Measurements from ENCODE around the gene CSRP1.

Gene CSRP1

DNA sequence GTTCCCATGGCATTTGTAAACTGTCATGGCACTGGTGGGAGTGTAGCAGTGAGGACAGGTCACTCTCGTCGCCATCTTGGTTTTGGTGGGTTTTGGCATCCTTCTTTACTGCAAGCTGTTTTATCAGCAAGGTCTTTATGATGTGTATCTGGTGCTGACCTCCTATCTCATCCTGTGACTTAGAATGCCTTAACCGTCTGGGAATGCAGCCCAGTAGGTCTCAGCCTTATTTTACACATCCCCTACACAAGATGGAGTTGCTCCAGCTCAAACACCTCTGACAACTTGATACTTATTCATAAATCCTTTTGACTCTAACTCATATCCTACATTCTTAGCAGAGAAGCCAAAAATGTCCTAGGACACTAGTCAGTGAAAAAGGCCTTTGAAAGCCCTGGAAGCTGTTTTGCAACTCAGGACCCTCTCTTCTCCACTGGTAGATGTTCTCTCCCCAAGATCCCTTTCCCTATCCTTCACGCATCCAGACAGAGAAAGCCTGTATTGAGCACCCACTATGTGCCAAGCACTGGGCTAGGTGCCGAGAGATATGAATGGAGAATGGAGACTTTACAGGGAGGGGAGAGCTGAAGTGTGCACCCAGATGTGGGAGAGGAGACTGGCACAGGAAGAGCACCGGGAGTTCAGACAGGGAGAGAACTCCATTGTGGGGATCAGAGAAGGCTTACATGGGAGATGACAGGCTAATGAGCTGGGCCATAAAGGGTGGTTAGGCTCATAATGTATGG lies 6.7 kb upstream of the CSRP1 start:
- no peak for DNase-seq (ENCODE audit: low read depth in 3 of 3, low spot score in 1 of 3)

DNA sequence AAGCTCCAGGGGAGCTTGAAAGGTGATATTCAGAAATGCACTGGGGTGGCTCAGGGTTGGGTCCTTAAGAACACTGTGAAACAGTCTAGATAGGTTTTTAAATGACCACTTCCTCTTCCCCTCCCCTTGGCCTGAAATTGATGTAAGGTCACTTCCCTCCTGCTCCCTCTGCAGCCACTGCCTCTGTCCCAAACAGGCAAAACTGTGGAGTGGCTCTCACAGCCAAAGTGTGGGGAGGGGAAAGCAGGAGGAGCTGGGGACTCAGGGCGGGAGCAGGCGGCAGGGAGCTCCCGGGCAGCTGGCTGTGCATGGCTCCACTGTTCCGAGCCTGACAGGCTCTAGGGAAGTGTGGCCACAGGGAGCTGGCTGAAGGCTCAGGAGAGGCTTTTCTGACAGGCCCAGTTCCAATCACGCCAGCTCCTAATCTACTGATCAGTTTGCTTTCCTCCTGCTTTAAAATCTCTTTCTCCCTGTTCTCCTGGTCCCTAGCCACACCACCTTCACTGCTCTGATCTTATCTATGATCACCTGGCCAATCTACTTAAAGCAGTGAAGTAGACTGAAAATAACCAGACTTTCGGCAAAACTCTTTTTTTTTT lies 5.1 kb upstream of the CSRP1 start:
- no peak for DNase-seq (ENCODE audit: low read depth in 3 of 3, low spot score in 1 of 3)

DNA sequence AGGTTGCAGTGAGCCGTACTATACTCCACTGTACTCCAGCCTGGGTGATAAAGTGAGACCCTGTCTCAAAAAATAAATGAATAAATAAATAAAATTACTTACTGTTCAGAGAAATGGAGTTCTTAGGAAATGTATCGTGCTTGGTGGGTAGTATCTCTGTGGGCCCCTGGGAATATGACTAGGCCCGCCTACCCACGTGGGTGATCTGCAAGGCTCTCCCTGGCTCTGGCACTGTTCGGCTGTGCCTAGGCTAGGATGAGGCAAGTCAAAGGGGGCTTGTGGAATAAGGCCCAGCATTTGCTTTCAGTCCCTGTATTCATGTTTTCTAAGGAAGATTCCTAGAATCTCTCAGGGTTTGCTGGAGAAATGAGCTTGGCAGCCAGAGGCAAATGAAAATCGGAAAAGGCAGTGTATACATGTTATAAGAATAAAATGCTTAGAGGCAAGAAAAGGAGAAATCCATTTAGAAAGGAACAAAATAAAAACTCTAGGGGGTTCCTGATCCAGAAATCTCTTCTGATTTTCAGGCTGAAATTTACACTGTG lies 4.5 kb upstream of the CSRP1 start:
- no peak for DNase-seq (ENCODE audit: low read depth in 3 of 3, low spot score in 1 of 3)

DNA sequence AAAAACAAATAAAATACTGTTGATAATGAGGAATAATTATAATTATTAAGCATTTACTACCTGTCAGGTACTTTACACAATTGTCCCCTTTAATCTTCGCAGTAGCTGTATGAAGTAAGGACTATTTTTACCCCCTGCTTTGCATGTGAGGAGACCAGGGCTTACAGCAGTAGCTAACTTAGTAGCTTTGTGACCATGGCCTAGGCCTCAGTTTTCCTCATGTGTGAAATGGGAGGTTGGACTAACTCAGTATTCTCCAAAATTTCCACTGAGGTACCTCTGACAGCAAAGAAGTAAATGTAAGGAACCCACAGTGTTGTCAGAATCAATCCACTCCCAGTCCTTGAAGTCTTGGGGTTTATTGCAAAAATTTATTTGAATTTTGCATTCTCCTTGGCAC lies 3.8 kb upstream of the CSRP1 start:
- DNase-seq (ENCODE audit: low read depth in 3 of 3, low spot score in 1 of 3) = no peak

DNA sequence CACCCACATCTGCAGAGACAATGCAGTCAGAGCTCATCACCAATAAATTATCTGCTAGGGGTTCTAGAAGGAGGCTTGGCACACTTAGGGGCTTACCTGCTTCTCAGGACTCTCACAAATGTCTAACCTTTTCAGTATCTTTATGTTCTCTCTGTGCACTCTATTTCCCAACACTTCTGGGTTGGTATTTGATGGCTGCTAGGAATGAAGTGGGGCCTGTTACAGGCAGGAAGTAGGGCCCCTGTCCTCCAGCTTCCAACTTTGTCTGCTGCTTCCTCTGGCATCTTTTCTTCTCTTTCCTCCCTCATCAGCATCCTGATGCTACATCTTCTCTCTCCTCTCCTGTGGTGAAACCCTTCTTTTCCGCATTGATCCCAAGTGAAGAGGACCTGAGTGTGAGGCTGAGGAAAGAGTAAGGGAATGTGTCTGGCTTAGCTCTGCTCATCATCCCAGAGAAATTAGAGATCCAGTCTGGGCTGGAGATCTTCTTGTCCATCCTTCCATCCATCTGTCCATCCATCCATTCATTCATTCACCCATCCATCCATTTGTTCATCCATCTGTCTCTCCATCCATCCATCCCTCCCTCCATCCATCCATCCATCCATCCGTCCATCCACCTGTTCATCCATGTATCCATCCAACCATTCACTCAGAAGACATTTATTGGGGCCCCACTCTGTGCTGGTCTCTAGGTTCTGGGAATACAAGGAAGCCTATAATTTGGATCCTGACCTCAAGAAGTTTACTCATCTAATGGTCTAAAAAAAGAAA lies 2.9 kb upstream of the CSRP1 start:
- no peak for DNase-seq (ENCODE audit: low read depth in 3 of 3, low spot score in 1 of 3)

DNA sequence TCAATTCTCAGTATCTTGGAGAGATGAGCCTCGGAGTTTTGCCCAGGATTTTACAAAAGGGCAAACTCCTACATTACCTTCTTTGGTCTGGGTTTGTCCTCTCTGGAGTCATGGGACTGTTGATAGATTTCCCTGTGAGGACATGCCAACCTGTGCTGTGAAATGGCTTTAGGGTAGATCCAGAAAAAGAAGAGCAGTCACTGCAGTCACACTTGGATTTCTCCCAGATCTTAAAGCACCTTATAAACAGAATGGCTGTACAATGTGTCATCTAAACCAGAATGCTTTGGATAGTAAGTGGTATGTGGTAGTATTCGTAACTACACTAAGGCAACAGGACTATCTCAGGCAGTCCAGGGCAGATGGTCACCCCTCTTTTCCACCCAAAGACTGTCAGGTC lies 1.9 kb upstream of the CSRP1 start:
- DNase-seq (ENCODE audit: low read depth in 3 of 3, low spot score in 1 of 3) = no peak

DNA sequence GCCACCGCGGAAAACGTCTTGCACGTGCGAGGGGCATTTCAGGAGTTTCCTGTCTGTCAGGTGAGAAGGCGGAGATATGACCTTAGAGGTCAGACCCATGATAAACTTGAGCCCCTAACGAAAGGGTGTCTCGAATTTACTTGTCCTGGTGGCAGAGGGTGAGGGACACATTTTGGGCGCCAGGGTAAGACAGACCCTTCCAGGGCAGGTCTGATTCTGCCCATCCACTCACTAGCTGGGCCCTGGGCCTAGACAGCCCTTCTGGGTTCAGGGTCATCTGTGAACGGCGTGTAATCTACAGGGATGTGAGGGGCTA lies 395 bp upstream of the CSRP1 start:
- DNase-seq (ENCODE audit: low read depth in 3 of 3, low spot score in 1 of 3) = no peak

DNA sequence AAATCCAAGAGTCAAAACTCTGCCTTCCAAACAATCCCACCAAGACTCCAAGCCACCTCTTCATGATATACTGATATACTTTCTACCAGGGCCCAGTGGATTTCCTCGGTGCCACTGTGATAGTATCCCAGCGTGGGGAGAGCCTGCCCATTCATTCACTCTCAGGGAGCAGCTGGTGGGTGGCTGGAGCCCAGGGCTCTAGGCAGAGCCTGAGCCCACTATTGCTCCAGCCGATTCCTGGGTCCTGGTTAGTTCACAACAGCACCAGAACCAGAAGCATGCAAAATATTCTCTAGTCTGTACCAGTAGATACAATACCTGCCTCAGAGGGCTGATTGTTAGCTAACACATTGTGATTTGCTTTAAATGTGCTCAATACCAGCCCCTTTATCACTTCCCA lies 831 bp downstream of the CSRP1 start:
- no peak for DNase-seq (ENCODE audit: low read depth in 3 of 3, low spot score in 1 of 3)

DNA sequence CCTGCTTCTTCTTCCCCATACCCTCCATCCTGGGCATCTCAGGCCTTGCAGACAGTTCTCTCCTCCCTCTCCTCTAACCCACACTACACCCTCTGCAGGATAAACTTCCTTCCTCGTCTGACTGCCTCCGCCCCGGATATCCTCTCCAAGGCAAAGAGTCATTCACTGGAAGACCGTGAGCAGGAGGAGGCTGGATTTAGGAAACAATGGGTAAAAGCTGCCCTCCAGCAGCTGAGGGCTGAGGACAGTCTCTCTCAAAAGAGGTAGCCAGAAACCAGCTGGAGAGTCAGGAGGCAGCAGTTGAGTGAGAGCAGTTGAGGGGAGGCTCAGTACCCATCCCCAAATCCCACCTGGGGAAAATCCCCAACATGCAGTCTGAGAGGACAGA lies 1.4 kb downstream of the CSRP1 start:
- no peak for DNase-seq (ENCODE audit: low read depth in 3 of 3, low spot score in 1 of 3)

DNA sequence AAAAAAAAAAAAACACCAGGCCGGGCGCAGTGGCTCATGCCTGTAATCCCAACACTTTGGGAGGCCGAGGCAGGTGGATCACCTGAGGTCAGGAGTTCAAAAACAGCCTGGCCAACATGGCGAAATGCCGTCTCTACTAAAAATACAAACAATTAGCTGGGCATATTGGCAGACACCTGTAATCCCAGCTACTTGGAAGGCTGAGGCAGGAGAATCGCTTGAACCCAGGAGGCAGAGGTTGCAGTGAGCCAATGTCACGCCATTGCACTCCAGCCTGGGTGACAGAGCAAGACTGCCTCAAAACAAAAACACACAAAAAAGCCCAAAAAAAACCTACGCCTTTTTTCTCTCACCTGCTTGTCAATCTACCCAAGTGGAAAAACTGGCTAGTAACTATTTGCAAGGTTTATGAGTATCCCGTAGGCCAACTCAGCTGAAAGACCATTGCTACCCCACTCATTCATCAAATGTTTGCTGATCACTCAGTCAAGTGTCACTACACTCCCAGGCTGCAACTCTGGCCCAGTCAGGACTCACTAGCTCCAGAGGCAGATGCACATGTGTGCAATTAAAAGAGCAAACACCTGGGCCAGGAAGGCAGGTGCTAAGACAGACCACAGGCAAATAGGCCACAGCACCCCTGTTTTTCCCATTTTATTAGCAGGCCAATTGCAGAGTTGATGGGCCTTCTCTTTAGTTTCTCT lies 2.0 kb downstream of the CSRP1 start:
- no peak for DNase-seq (ENCODE audit: low read depth in 3 of 3, low spot score in 1 of 3)

DNA sequence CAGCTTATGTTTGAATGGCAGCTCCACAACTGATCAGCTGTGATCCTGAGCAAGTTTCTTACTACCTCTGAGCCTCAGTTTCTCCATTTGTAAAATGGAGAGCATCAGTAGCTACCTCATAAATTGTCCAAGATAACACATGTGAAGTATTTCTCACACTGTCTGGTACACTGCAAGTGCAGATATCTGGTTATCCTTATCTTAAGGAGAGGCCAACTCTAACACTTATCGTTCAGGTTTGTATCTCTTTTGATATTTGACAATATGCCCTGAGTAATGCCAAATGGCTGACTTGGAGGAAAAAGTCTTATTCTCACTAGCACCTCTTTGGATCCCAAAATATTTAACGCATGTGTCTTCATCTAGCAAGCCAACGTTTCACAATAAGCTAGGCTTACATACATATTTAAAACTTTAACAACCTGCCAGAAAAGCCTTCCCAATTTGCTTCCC lies 2.7 kb downstream of the CSRP1 start:
- no peak for DNase-seq (ENCODE audit: low read depth in 3 of 3, low spot score in 1 of 3)

DNA sequence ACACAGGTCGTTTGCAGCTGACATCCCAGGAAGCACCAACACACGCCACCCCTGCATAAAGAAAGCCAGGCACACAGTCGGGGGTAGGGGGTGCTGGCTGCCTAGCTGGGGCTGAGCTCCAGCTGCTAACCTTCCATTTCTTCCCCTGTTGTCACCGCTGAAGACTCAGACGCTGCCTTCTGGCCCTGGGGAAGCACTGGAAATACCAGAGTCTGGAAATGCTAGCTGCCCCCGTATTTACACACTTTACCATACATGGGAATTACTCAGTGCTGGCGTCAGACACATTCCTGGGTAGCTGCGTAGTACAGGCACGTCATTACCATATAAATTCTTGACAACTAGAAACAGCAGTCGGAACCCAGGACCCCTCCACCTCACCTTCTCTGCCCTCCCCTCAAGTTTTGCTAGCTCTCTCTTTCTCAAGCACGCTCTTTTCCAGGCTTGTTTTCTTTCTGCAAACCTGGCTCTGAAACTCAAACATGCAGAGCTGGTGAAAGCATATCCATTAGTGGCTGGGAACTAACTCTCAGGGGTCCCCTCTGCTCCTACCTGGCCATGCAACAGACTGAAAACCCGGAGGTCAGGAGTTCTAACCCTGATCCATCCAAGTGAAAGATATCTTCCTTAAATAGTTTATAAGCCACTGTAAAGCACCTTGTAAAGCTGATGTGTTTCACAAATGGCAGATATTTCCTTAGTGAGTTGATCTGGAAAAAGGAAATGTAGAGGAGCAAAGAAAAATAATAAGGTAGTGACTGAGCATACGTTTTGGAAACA lies 3.3 kb downstream of the CSRP1 start:
- no peak for DNase-seq (ENCODE audit: low read depth in 3 of 3, low spot score in 1 of 3)

DNA sequence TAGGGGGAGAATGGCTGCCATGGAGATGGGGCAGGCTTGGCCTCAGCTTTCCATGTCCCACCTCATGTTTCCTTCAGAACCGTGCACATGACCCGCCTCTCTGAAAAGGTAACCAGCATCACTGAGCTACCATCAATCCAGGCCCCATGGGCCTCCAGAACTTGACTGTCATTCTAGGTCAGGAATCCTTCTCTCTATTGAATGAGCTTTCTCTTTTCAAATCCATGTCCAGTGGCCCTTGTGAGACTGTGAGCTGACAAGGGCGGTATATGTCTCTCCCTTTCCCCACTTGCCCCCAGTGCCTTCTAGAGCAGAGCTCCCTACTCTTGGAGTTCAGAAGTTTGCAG lies 4.4 kb downstream of the CSRP1 start:
- no peak for DNase-seq (ENCODE audit: low read depth in 3 of 3, low spot score in 1 of 3)

DNA sequence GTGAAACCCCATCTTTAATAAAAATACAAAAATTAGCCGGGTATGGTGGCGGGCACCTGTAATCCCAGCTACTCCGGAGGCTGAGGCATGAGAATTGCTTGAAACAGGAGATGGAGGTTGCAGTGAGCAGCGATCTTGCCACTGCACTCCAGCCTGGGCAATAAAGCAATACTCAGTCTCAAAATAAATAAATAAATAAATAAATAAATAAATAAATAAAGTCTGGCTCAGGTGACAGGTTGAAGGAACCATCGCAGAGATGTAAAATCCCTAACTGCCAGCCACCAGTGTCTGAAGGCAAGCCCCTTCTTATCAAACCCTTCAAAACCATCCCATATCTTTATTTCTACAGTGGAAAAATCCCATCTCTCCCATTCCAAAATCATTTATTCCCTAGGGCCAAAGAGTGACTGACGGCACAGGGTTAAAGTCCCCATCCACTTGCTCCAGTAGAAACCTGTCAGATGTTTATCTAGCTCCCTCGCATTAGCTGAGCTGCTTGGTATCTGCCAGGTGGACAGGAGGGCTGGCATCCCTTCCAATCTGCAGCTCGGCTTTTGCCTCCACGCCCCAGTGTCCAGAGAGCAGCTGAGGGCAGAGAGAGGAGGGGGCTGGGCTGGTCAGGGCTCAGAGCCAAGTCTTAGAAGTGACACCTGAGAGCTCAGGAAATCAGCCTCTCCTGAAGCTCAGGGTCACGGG lies 5.0 kb downstream of the CSRP1 start:
- DNase-seq (ENCODE audit: low read depth in 3 of 3, low spot score in 1 of 3) = no peak

DNA sequence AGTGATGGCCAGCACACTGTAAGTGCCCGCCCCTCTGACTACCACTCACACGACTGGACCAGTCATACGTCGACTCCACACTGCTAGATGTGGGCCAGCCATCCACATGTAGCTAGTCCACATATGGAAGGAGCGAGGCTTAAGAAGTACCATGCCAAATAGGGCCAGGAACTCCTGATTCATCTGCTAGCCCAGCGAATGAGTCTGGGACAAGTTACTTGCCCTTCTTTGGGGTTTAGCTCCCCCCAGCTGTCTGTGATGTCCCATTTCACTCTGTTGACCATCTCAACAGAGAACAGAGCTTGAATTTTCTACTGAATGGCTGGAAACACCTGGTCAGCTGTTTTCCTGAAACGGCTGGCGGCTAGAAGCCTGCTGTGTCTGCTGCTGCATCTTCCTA lies 5.8 kb downstream of the CSRP1 start:
- DNase-seq (ENCODE audit: low read depth in 3 of 3, low spot score in 1 of 3) = no peak

DNA sequence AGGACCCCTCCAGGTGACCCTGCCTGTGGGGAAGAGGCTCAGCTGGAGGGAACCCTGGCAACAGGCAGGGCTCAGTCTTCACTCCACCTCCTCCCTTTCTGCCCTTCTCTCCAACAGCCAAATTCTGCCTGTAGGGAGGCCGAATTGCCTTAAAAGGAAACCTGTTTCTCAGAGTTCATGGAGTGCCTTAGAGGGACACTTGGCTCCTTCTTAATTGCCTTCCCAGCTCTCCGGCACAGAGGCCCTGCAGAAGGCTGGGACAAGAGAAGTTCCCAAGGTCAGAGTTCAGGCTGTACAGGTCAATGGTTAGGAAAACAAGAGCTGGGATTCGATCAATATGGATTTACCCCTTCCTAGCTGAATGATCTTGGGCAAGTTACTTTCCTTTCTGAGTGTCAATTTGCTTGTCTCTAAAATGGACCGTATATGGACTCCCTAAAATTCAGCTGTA lies 6.2 kb downstream of the CSRP1 start:
- DNase-seq (ENCODE audit: low read depth in 3 of 3, low spot score in 1 of 3) = no peak

DNA sequence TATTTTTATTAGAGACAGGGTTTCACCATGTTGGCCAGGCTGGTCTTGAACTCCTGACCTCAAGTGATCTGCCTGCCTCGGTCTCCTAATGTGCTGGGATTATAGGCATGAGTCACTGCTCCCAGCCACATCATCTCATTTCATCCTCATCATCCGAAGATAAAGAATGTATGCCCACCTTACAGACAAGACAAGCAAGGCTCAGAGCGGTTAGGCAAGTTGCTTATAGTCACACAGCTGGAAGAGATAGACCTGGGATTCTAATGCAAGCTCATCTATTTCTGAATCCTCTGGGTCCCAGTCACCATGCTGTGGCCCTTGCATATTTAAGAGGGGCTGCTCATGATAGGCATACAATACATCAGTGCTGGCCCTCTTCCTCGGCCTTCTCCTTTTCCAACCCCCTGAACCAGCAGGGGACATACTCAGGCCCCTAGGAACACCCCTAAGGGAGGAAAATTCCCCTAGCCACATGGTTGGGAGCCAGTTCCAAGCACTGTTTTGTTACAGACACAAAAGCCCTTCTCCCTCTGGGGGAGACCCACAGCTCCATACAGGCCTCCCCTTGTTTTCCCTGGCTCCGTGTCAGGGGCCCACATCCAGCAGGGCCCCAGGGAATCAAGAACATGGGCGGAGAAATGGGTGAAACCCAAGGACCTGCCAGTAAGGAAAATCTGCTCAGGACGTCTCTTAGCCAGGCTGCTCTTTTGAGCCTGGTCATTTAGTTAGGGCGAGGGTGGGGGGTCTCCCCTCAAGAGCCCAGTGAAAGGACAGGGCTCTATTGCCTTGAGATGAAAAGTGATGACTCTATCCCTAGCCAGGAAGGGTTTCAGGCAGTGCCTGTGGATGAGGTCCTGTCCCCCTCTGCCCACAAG lies 6.9 kb downstream of the CSRP1 start:
- no peak for DNase-seq (ENCODE audit: low read depth in 3 of 3, low spot score in 1 of 3)

DNA sequence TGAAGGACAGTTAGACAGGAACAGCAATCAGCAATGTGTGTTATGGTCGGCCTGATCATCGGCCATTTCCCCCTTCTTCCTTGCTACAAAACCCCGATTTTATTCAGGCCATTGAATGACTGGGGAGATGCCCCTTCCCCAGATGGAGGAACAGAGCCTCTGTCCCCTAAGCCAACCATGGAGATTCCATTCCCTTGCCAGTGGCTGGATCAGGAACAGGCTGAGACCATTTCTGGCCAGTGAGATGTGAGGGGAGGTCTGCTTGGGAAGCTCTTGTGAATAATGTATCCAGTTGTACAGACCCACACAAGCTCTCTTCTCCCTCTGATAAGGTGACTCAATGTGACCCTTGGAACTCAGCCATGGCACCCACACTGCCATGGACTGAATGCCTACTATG lies 7.7 kb downstream of the CSRP1 start:
- no peak for DNase-seq (ENCODE audit: low read depth in 3 of 3, low spot score in 1 of 3)

DNA sequence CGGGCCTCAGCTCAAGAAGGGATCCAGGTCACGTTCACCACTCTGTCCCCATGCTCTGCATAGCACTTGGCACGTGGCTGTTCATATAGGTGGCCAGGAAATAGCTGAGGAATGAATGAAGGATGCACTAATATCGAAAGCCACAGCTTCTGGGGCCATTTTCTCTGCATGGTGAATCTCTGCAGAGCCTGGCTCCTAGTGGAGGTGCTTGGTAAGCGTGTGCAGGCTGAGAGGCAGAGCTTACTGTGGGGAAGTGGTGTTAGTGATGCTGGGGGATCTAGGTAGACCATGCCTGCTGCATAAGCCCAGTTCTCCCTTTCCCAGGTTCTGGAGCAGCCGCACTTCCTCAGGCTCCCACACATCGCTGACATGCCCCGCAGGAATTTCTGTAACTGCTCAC lies 8.3 kb downstream of the CSRP1 start:
- no peak for DNase-seq (ENCODE audit: low read depth in 3 of 3, low spot score in 1 of 3)
